Lower leg skin (tissue), 3 donors: ENCODE results near the gene DNAJC16.

Experiments
- POLR2A ChIP-seq, 2 donors: fragments of 450-650 bp; IDR thresholded peaks; one replicate each; pipeline ENCODE4 v1.6.1; 2016 to 2017; ENCODE audit warnings: antibody characterized with exemption in 2 of 2, mild to moderate bottlenecking in 1 of 2, moderate library complexity in 1 of 2
- TF ChIP-seq, protein P1 (sequence below), 3 donors: fragments of 450-650 bp; IDR thresholded peaks; one replicate each; pipeline ENCODE4 v1.5.1; 2016; ENCODE audit warnings: antibody characterized with exemption in 3 of 3, mild to moderate bottlenecking in 3 of 3, moderate library complexity in 2 of 3

DNA sequence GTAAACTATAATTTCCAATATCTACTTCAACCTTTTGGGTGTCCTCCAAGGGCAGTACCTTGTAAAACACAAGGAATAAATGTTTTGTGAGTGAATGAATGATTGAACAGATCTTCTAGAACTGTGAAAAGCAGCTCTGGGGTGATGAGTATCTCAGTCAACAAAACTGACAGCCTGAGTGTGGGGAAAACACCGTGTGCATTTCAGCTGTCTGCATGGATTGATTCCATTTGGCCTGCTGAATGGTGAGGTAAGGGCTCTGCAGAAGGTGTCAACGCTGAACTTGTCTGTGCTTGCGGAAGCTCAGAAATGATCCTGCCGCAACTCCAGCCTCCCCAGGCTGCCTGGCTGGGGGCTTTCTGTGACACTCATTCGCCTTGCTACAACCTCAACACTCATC is 65.6 kb downstream of the DNAJC16 start:
- TF ChIP-seq, protein P1, sequence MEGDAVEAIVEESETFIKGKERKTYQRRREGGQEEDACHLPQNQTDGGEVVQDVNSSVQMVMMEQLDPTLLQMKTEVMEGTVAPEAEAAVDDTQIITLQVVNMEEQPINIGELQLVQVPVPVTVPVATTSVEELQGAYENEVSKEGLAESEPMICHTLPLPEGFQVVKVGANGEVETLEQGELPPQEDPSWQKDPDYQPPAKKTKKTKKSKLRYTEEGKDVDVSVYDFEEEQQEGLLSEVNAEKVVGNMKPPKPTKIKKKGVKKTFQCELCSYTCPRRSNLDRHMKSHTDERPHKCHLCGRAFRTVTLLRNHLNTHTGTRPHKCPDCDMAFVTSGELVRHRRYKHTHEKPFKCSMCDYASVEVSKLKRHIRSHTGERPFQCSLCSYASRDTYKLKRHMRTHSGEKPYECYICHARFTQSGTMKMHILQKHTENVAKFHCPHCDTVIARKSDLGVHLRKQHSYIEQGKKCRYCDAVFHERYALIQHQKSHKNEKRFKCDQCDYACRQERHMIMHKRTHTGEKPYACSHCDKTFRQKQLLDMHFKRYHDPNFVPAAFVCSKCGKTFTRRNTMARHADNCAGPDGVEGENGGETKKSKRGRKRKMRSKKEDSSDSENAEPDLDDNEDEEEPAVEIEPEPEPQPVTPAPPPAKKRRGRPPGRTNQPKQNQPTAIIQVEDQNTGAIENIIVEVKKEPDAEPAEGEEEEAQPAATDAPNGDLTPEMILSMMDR (IDR thresholded peaks at IDR 0.05) = no peak
- no peak for TF ChIP-seq POLR2A (IDR thresholded peaks at IDR 0.05)
